ENCODE data around the gene ASTN2.
A peak's percentile ranks its signal among the peaks of the same experiment; 100 is the strongest.

The ASTN2 gene

DNA sequence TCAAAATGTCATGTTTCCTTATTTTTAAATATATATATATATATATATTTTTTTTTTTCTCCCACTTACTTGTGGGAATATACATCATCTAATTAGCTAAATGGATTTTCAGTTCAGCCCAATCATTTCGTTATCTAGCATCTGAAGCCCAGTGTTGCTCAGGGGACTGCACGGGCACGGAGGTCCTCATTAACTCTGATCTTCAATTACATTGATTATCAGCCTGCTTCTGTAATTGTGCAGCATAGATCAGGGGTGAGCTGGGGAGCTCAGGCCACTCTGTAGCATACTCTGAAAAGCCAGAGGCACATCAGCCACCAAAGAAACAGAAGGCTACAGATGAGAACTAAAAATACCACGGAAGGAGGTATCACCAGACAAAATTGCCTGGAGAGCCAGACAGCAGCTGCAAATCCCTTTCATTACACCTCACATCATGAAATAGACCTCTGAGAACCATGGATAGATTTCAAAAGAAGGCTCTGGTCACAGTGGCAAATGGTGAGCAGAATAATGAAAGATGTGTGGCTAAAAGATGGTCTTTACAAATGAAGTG lies 401.3 kb downstream of the ASTN2 start:
- no peak for DNase-seq (ENCODE audit: low read depth)

DNA sequence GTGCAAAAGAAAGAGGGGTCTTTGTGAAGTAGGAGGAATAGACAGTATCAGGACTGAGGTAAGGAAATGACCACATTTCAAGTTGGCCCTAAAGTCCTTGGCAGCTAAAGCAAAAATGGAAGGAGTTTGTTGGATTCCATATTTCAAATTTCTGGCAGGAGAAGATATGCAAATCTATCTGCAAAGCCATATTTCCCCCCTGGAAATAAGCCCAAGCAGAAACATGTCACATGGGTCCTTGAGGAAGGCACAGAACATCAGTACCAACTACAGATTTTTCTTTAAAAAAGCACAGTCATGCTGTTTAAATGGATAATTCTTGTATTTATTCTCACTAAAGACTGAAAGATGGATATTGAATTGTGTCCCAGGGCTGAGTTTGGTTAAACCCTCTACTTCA lies 404.8 kb downstream of the ASTN2 start:
- no peak for DNase-seq (ENCODE audit: low read depth)

DNA sequence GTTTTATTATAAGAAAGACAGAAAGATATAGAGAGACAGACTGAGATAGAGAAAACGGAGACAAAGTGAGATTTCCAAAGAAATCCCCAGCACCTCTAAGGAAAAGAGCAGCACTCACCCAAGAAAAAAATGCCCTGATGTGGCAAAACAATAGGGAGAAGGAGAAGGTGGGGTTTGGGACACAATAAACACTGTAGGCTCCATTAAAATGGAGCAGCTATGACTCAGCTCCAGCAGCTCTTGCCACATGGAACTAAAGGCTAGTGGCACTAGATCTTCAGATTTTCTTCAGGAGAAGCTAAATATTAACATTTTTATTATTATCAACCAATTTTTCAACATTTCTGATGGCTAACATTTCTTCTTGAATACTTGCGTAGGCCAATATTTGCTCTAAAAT lies 406.0 kb downstream of the ASTN2 start:
- no peak for DNase-seq (ENCODE audit: low read depth)

DNA sequence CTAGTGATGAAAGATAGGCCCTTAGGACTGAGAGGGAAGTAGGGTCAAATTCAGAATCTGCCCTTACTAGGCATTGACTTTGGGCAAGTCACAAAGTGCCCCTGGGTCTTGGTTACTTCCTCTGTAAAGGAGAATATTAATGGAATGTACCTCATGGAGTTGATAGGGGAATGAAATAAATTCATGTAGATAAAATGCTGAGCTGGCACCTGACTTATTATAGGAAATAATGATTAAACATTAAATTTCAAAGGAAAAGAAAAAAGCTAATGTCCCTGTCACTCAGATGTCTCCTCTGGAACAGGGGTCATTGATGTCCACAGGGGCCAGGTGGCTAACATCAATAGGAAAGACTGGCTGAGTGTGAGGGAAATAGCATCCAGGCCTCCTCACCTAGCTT lies 406.4 kb downstream of the ASTN2 start:
- DNase-seq (ENCODE audit: low read depth), result no peak

DNA sequence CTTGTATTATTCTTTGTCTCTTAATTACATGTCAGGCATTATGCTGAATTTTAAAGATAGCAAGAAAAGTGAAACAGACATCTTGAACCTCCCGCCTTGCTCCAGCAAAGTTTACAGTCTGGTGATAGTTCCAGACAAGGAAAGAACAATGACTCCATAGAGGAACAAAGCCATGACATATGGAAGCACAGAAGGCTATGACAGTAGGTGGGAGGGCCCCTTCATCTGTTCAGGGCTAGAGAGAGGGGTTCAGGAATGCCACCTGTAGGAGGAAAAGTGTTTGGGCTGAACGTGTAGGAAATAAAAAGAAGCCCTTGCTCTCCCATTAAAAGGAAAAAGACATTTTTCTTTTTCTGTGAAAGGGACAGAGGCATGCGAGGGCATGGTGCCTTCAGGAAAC lies 412.2 kb downstream of the ASTN2 start:
- DNase-seq (ENCODE audit: low read depth), result no peak

DNA sequence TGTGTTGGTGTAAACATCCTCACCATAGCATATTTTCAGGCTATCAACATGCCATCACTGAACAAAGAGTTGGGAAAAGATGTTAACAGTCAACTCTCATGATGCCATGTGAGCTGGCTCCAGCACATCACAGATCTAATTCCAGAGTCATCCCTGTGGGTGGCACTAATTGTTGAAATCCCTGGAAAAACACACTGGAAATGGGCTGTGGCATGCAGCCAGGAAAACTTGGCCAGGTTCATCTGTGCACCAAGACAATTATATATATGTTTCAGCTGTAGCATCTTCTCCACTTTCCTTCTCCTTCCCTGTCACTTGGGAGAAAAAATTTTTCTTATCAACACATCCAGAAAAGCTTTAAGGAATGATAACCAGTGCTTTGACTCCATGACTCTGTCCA lies 414.0 kb downstream of the ASTN2 start:
- no peak for DNase-seq (ENCODE audit: low read depth)

DNA sequence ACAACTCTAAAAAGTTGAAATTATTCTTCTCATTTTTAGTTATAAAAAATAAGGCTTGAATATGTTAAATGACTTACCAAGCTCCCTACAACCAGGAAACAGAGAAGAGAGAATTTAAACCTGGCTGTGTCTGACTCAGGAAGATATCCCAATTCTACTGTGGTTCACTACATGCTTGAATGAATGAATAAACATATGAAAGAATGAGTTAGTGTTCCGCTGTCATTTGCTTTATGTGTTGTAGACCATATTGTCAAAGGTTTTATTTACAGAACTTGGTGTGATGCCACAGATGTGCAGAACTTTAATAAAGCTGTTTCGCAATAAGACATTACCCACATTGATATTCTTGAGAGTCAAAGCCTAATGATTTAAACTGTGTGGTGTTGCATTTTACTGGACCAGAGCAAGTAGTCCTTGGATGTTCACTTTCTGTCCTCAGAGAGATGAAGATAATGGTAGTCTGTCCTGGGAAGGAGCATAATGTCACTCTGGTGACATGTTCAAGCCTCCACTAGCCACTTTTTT lies 414.6 kb downstream of the ASTN2 start:
- no peak for DNase-seq (ENCODE audit: low read depth)

DNA sequence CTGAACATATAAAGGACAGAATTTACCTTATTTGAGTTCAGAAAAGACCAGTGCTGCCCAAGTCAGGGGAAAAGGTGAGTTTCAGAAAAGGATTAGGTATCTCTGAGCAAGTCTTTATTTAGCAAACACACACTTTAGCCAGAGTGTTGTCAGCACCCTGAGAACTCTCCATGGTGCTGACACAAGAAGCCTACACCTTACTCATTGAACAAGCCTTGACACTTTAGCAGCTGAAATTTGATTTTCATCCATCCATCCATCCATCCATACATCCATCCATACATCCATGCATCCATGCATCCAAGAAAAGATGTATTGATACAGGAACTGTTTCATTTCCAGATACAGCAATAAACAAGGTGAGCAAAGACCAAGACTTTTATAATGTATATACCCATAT lies 416.6 kb downstream of the ASTN2 start:
- peak; percentile 43 for DNase-seq (ENCODE audit: low read depth)

DNA sequence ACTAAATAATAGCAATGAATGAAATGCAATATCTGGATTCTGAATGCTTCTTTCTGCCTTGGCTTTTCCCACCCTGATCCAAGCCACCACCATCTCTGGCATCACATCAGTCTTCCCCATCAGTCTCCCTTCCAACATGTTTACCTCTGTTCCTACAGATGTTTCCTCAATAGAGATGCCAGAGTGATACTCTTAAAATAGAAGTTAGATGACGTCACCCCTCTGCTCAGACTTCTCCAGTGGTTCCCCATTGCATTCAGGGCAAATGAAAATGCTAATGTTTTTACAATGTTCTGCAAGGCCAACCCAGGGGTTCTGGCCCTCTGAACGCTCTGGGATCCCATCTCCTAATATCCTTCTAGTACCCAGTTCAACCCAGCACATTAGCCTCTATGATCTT lies 422.0 kb downstream of the ASTN2 start:
- DNase-seq (ENCODE audit: low read depth), result peak; percentile 7

DNA sequence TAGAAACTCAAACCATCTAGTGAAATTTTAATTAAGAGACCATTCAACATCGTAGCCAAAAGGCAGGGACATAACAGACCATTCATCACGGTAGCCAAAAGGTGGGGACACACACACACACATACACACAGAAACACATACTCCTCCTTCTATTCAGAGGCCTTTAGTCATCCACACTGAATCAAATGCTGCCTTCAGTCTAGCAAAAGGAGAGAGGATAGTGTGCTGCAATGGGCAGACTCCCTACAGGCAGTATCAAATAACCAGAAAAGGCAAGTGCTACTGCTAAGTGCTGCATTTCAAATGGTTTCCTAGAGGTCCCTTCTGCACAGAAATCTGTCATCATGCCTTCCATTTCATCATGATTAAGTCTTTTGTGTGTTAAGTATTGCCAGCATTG lies 423.8 kb downstream of the ASTN2 start:
- DNase-seq (ENCODE audit: low read depth), result no peak

DNA sequence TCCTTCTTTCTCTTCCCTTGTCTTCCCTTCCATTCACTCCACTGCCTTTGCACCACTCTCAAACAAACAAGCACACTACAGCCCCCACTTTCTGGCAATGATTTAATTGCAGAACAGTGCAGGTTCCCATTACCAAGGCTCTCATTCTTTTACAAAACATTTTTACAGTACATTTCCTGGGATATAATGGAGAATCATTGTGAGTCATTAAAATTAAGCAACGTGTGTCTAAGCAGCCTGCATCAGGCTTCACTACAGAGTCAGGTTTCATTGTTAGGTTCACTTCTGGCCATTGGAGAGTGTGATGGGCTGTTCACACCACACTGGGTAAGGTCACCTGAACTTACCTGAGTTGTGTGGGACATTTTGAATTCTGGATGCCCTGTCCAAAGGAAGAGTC lies 424.3 kb downstream of the ASTN2 start:
- no peak for DNase-seq (ENCODE audit: low read depth)

DNA sequence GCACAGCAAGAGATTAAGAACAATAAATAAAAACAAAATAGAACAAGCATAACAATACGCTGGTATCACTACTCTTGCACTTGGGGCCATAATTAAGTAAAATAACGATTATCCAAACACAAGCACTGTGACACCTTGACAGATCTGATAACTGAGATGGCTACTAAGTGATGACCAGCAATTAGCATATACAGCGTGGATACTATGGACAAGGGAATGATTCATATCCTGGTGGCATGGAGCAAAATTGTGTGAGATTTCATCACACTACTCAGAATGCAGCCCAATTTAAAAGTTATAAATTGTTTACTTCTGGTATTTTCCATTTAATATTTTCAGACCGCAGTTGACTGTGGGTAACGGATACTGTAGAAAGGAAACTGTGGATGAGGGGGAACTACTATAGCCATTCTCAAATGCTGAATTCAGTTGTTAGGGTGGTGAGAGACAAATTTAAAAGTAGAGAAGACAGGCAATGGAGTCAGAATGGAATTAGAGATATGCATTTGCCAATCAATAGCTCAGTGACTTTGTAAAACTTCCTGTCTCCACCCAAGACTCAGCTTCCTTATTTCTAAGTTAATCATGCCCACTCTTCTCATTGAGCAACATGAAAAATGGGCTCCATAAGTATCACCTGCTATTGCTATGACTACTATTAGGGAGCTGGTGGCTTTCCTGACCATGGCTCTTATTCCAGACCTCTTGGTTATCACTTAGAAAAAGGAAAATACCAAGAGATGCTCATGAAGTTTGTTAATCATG lies 427.0 kb downstream of the ASTN2 start:
- DNase-seq (ENCODE audit: low read depth), result peak; percentile 2

DNA sequence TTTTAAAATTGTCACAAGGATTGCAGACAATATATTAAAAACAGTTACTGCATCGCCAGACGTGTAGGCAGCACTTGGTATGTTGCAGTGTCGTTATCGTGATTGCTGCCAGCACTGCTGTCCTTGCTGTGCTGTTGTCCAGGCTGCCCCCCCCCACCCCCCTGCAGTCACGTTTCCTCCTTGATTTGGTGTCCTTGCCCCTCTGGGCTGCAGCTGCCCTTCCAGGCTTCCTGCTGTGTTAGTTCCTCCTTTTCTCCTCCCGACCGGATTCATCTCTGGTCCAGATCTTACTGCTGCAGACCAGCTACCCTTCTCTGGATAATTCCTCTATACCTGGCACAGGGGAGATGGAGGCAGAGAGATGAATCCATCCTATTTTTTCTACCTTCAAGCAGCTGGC lies 428.8 kb downstream of the ASTN2 start:
- DNase-seq (ENCODE audit: low read depth), result no peak

DNA sequence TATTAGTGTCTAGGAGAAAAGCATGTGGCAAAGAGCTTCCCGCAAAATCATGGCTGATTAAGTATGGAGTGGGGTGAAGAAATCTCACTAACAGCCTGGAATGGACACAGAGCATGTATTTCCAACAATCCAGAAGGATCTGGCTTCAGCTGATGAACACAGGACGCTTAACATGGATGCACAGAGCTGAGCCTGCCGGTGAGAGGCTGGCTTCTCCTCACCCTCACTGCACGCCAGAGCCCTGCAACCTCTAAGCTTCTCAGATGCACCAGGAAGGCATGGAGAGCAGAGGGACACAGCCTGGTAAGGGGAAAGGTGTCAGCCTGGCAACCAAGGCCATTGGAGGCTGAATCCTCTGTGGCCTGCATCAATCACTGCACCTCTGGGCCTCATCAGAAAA lies 429.3 kb downstream of the ASTN2 start:
- no peak for DNase-seq (ENCODE audit: low read depth)

DNA sequence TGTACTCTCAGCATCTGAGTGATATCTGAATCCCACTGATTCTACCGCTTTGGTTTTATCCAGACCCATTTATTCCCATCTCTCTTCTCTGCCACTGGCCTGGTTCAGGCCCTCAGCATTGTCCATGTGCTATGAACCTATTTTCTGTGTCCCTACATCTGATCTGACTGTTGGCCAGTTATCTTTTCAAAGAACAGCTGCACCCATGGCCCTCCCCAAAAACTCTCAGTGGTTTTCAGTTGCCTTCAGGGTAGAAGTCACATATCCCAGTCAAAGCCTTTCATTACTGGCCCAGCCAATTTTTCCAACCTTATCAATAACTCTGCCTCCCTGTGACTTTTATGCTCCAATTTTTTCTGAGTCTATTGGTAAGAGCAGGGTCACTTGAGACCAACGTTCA lies 430.7 kb downstream of the ASTN2 start:
- DNase-seq (ENCODE audit: low read depth), result no peak

DNA sequence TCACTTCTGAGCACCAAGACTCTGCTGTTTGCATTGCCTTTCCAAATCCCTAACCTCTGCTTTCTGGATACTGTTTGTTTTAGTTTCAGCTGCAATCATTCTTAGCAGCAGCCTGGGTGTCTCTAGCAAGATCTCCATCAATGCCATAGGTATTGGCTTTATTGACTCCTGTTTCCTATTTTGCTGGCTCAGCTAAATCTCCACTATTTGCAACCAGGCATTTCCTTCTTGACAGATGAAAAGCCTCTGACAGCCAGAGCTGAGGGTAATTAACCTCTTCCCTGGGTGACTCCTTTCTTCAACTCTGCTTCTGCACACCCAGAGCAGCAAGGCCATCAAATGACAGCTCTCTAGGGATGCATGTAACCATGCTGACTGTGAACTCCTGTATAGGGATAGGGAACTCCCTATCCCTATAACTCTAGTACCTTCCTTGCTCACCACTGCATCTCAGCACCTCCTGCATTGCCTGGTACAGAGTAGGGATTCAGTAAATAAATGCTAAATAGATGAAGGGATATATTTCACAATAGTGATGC lies 434.2 kb downstream of the ASTN2 start:
- DNase-seq (ENCODE audit: low read depth), result no peak

DNA sequence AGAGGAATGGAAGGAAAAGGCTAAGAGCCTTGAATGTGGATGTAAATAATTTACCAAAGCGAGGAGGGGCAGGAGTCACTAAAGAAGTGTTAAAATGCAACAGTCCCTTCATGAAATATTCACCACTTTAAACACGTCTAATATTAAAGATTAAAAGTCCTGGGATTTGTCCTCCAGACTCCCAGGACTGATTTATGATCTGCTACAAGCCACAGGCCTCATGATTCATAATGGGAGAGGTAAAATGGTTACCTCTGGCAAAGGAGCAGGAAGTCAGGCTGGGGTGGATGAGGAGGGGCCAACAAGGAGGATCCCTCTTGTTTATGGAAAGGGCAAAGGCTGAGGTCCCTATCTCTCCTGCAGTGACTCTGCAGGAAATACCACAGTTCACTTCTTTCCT lies 435.4 kb downstream of the ASTN2 start:
- no peak for DNase-seq (ENCODE audit: low read depth)

DNA sequence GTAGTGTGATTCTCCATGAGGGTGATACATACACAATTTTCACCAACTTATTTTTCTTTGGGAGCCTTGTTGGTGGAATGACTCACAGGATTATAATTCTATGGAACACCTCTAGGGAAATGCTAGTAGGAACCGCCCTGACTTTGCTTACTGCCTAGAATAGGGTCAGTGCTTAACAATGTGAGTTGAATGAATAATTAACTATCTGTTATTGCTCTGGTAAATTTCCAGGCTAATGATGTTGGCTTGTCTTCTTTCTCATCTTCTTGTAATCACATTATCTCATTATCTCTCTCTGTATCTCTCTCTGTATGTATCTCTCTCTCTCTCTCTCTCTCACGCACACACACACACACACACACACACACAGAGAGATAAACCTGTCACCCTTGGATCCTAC lies 436.7 kb downstream of the ASTN2 start:
- no peak for DNase-seq (ENCODE audit: low read depth)

DNA sequence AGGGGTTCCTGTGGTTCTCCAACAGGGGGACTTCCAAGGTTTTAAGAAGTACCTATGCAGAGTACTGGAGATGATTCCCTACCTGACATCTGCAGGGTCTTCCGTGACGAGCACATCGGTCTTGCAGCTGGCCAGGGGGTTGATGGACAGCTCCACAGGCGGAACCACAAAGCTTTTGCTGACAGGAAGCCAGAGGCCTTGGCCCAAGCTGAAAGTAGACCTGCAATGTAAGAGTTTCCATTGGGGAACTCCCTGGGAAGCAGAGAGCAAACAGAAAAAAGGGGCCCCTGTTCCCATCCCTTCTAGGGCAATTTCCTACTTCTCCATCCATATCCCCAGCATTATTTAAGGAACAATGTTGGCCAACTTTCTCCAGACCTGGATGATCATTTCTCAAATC lies 439.7 kb downstream of the ASTN2 start:
- no peak for DNase-seq (ENCODE audit: low read depth)

DNA sequence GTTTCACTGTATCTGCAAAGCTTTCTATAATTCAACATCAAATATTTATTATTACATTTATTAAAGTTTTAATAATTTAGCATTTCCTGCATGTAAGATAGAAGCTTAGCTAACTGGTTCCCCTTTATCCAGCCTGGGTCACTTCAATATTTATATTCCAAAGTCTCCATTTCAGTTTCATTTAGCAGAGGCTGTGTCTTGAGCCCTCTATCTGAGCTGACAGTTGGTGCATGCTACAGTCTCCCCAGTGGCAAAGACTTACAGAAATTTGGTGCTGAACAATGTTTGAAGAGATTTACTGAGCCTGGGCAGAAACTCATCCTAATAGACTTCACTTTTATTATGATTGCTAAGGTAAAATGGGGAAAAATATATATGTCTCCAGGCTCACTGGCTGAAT lies 448.7 kb downstream of the ASTN2 start:
- no peak for DNase-seq (ENCODE audit: low read depth)

DNA sequence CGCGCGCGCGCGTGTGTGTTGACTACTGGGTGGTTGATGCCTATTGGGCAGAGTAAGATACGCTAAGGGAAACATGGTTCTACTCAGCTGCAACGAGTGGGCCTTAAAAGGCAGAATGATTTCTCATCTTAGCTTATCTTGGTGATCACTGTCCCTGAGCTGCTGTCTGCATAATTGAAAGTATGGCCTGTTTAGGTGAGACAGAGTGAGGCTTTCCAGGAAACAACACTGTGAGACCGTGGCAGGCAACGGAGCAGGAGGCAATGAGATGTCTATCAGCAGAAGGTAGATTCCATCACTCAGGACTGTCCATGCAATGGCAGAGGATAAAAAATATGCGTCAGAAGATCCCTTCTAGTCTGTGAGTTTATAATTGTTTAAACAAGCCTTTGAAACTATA lies 450.6 kb downstream of the ASTN2 start:
- DNase-seq (ENCODE audit: low read depth), result no peak

DNA sequence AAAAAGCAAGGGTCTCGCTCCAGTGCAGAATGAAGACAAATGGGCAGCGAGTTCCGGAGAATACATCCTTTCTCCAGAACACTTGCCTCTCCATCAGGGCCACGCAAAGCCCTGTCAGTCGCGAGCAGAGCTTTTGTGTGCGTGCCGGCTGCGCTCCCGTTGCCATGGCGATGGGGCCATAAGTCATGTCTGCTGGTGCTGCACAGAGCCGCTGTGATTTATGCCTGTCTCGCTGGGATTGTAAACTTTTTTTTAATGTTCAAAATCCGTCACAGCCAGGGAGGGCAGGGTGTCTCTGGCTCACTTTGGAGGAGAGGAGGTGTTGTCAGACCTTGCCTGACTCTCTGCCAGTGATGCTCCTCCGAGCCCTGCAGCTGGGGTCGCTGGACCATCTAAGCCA lies 455.0 kb downstream of the ASTN2 start:
- peak; percentile 53 for DNase-seq (ENCODE audit: low read depth)

DNA sequence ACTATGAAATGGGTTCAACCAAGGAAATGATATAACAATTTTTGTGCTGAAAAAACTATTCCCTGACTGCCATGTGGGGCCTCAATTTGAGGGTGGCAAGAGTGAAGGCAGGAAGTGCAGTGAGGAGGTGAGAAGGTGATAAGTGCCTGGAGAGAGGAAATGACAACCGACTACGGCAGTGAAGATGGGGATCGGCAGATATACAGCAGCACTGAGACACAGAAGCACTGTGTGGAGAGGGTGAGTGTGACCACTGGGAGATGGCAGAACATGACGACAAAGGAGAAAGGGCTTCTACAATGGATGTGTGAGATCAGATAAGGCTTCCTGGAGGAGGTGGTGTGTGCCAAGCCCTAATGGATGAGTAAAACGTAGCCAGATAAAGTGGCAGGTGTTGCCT lies 456.0 kb downstream of the ASTN2 start:
- DNase-seq (ENCODE audit: low read depth), result no peak

DNA sequence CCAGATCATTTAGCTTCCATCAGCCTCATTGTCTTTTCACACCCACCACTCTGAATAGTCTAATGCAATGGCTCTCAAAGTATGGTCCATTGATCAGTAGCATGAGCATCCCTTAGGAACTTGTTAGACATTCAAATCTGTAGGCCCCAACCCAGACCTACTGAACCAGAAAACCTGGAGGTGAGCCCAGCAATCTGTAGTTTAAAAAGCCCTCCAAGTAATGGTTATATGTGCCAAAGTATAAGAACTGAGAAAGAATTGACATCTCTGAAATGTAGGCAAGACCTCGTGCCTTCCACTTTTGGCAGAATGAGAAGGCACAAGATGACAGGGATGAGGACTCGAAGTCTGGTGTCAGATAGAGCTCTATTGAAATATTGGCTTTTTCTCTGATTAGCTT lies 460.1 kb downstream of the ASTN2 start:
- DNase-seq (ENCODE audit: low read depth), result no peak
